ENCODE measurements around the gene FIP1L1.
"Not testable (repeated sequence)": the region's sequence is repeated elsewhere in the genome, so short reads cannot be mapped to it uniquely, and the experiment has no call there.

FIP1L1 gene

GRCh38 chr4:53377319-53378170 lies at the start of gene FIP1L1:
TSS of gene FIP1L1 (plus strand) at chr4:53377641. CDS start at chr4:53377839, 198 bp downstream.
- ChIA-PET CTCF (interaction anchor here (0.8 to 1.5 kb wide), 2 partner anchors 41 to 363 kb away, joined by 3 to 4 read pairs; no protein-coding TSS in a partner anchor), POLR2A (no interaction called here)
- H3K4me3 ChIP-seq (ENCODE audit: low read depth, low read length) = peak within 1 kb of the TSS; percentile 79
- peak; percentile 28 for DNase-seq (ENCODE audit: low read depth, low spot score)
- TF ChIP-seq, protein P1, sequence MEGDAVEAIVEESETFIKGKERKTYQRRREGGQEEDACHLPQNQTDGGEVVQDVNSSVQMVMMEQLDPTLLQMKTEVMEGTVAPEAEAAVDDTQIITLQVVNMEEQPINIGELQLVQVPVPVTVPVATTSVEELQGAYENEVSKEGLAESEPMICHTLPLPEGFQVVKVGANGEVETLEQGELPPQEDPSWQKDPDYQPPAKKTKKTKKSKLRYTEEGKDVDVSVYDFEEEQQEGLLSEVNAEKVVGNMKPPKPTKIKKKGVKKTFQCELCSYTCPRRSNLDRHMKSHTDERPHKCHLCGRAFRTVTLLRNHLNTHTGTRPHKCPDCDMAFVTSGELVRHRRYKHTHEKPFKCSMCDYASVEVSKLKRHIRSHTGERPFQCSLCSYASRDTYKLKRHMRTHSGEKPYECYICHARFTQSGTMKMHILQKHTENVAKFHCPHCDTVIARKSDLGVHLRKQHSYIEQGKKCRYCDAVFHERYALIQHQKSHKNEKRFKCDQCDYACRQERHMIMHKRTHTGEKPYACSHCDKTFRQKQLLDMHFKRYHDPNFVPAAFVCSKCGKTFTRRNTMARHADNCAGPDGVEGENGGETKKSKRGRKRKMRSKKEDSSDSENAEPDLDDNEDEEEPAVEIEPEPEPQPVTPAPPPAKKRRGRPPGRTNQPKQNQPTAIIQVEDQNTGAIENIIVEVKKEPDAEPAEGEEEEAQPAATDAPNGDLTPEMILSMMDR (IDR thresholded peaks at IDR 0.05; ENCODE audit: insufficient read depth, low read length, missing control alignments) = no peak

DNA sequence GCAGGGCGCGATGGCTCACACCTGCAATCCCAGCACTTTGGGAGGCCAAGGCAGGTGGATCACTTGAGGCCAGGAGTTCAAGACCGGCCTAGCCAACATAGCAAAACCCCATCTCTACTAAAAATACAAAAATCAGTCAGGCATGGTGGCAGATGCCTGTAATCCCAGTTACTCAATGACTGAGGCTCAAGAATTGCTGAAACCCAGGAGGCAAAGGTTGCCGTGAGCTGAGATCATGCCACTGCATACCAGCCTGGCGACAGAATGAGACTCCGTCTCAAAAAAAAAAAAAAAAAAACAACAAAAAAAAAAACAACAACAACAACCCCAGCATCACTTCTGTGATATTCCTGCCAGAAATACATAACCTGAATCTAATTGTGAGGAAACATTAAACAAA lies 42.5 kb upstream of the FIP1L1 start:
- CTCF ChIA-PET; POLR2A ChIA-PET; DNase-seq (ENCODE audit: low read depth, low spot score); H3K4me3 ChIP-seq (ENCODE audit: low read depth, low read length): not testable (repeated sequence)

GRCh38 chr4:53340145-53340544 lies 37.3 kb upstream of the FIP1L1 start:
- H3K4me3 ChIP-seq (ENCODE audit: low read depth, low read length); DNase-seq (ENCODE audit: low read depth, low spot score); POLR2A ChIA-PET; CTCF ChIA-PET: not testable (repeated sequence)

DNA sequence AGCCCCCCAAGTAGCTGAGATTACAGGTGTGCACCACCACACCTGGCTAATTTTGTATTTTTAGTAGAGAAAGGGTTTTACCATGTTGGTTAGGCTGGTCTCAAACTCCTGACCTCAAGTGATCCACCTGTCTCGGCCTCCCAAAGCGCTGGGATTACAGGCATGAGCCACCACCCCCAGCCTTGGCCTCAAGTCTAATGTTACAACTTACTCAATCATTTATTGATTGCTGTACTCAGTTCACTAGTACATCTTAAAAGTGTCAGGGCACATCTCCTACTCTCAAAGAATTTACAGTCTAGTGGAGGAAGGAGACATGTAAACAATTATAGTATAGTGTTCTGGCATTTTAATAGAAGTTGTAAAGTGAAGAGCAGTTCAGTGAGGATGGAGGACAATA lies 31.0 kb upstream of the FIP1L1 start:
- not testable (repeated sequence) for H3K4me3 ChIP-seq (ENCODE audit: low read depth, low read length); DNase-seq (ENCODE audit: low read depth, low spot score)
- POLR2A ChIA-PET = interaction anchor here (0.7 kb wide), 1 partner anchor 40 kb away, joined by 4 read pairs; no protein-coding TSS in a partner anchor
- CTCF ChIA-PET = interaction anchor here (0.8 to 1.2 kb wide), 3 partner anchors 25 to 330 kb away, joined by 3 to 4 read pairs (median 3); no protein-coding TSS in a partner anchor

GRCh38 chr4:53346920-53347852 lies 30.3 kb upstream of the FIP1L1 start:
- no peak overlapping the region for H3K4me3 ChIP-seq (ENCODE audit: low read depth, low read length)
- DNase-seq (ENCODE audit: low read depth, low spot score) = peak; percentile 49
- TF ChIP-seq, protein P1 (IDR thresholded peaks at IDR 0.05; ENCODE audit: insufficient read depth, low read length, missing control alignments) = no peak
- ChIA-PET POLR2A (interaction anchor here (0.6 to 0.7 kb wide), 2 partner anchors 10 to 40 kb away, joined by 3 to 4 read pairs; no protein-coding TSS in a partner anchor), CTCF (interaction anchor here (0.8 to 1.2 kb wide), 3 partner anchors 26 to 331 kb away, joined by 3 to 4 read pairs (median 3); no protein-coding TSS in a partner anchor)

DNA sequence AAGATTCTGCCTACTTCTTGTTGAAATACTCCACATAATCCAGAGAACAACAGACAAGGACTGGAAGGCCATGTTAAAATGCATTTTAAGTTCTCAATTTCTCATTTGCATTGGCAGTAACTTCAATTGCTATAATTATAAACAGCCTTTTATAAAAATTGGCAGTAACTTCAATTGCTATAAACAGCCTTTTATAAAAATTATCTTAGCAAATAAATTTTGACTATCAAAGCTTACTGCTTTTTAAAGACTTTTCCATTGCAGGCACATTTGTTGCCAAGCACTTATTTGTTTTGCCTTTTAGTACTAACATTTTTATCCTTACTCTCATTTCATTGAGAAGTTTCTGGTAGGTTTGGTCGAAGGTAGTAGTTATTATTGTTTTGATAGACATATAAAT lies 29.4 kb upstream of the FIP1L1 start:
- ChIA-PET POLR2A (no interaction called here), CTCF (no interaction called here)
- TF ChIP-seq, protein P1 (IDR thresholded peaks at IDR 0.05; ENCODE audit: insufficient read depth, low read length, missing control alignments) = no peak
- DNase-seq (ENCODE audit: low read depth, low spot score) = no peak
- H3K4me3 ChIP-seq (ENCODE audit: low read depth, low read length) = no peak overlapping the region

DNA sequence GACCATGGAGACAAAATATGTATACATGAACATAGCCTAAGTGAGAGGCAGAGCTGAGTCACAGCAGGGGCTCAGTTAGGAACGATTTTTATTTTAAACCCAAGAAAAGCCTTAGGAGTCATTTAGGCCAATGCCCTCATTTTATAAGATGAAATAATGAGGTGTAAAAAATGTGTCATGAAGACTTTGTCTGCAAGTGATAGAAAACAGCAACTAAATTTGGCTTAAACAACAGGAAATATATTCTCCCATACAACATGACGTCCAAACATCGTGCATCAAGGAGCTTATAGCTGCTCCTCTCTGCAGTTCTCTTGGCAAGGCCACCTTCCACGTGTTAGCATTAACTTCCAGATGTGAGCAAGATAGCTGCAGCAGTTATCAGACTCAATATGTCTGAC lies 28.4 kb upstream of the FIP1L1 start:
- DNase-seq (ENCODE audit: low read depth, low spot score) = no peak
- POLR2A ChIA-PET = interaction anchor here (0.6 kb wide), 1 partner anchor 20 kb away, joined by 3 read pairs; no protein-coding TSS in a partner anchor
- CTCF ChIA-PET = interaction anchor here (0.6 to 1.2 kb wide), 2 partner anchors 16 to 885 kb away, joined by 3 read pairs; partner anchors contain the start of gene SCFD2
- H3K4me3 ChIP-seq (ENCODE audit: low read depth, low read length) = no peak overlapping the region
- TF ChIP-seq, protein P1 (IDR thresholded peaks at IDR 0.05; ENCODE audit: insufficient read depth, low read length, missing control alignments) = no peak

Measured in AG04449 (cell line).